Hepatocyte (in vitro differentiated cells): ENCODE results near the gene SUB1.

ENCODE experiments used
- EZH2 ChIP-seq: fragments of 200-600 bp; sonication (generic); IDR thresholded peaks from 2 replicates; pipeline ENCODE4 v1.6.1; 2016; ENCODE audit warnings: antibody characterized with exemption, mild to moderate bottlenecking, borderline replicate concordance
- EZH2phosphoT487 ChIP-seq: fragments of 200-600 bp; sonication (generic); IDR thresholded peaks from one replicate; pipeline ENCODE4 v1.6.1; 2018; ENCODE audit warnings: antibody characterized with exemption, mild to moderate bottlenecking, low read depth, moderate library complexity; ENCODE audit not compliant: unreplicated experiment, severe bottlenecking
- TF ChIP-seq, protein P1 (sequence below): fragments of 200-600 bp; sonication (generic); IDR thresholded peaks from 2 replicates; pipeline ENCODE4 v1.5.1; 2016; ENCODE audit warnings: antibody characterized with exemption, mild to moderate bottlenecking; ENCODE audit not compliant: poor library complexity

DNA sequence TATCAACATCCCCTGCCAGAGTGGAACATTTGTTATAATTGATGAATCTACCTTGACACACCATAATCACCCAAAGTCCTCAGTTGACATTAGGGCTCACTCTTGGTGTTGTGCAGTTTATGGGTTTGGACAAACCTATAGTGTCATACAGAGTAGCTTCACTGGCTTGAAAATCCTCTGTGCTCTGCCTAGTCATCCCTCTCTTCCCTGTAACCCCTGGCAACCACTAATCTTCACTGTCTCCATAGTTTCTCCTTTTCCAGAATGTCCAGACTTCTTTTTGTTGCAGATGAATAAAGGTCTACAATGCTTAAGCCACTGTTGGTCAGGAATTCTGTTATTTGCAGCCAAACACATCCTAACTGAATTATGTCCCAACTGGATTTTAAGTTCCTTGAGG, 22.5 kb upstream of the SUB1 start:
- TF ChIP-seq, protein P1, sequence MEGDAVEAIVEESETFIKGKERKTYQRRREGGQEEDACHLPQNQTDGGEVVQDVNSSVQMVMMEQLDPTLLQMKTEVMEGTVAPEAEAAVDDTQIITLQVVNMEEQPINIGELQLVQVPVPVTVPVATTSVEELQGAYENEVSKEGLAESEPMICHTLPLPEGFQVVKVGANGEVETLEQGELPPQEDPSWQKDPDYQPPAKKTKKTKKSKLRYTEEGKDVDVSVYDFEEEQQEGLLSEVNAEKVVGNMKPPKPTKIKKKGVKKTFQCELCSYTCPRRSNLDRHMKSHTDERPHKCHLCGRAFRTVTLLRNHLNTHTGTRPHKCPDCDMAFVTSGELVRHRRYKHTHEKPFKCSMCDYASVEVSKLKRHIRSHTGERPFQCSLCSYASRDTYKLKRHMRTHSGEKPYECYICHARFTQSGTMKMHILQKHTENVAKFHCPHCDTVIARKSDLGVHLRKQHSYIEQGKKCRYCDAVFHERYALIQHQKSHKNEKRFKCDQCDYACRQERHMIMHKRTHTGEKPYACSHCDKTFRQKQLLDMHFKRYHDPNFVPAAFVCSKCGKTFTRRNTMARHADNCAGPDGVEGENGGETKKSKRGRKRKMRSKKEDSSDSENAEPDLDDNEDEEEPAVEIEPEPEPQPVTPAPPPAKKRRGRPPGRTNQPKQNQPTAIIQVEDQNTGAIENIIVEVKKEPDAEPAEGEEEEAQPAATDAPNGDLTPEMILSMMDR: no peak
- TF ChIP-seq EZH2phosphoT487 (no peak), EZH2 (no peak)
